Endothelial cell of umbilical vein (primary cell): ENCODE measurements around the gene ACAA2. TPM values are rescaled to one million over a fixed set of nuclear protein-coding genes. Genes with fewer than 3 reads are reported as not detected.

Experiments
- BruUV-seq: library from RNA; stranded (reverse); fragments of 400-500 nt; replicated peaks from 2 replicates; lab custom pipeline; 2021; lab: Mats Ljungman, UMichigan
- CTCF ChIA-PET: fragments of 300-600, 350-600 bp; sonication (Branson Sonifier 250); formaldehyde crosslinking; loops from one replicate; lab custom pipeline; 2021; ENCODE audit warnings: antibody characterized with exemption, inconsistent platforms; lab: Charles Lee
- POLR2A ChIA-PET: fragments of 300-600, 350-600 bp; sonication (Branson Sonifier 250); formaldehyde crosslinking; loops from one replicate; lab custom pipeline; 2021; ENCODE audit warnings: antibody characterized with exemption, inconsistent platforms; lab: Charles Lee
- DNase-seq: peaks from one replicate; pipeline ENCODE4 v3.0.0-alpha.2; 2011; ENCODE audit warnings: low read depth, low spot score
- FAIRE-seq: peaks from 2 replicates; lab custom pipeline; 2011; peaks lifted over from hg19 to GRCh38; lab: Jason Lieb, UNC
- H2AFZ ChIP-seq: 2 replicates; pipeline ENCODE4 v1.6.0; 2012; ENCODE audit warnings: low read depth, low read length, control low read depth, inconsistent platforms
- H3K27ac ChIP-seq: 2 replicates; pipeline ENCODE4 v1.5.1; 2011; ENCODE audit warnings: low read depth, mild to moderate bottlenecking, control low read depth, low read length, moderate library complexity; ENCODE audit not compliant: insufficient read depth
- H3K27me3 ChIP-seq, 2 experiments: 2 replicates each; pipeline versions ENCODE4 v1.6.0 to v1.6.1; 2011; ENCODE audit warnings: low read length in 2 of 2, mixed read lengths in 1 of 2; ENCODE audit not compliant: control insufficient read depth in 2 of 2, insufficient read depth in 2 of 2
- H3K36me3 ChIP-seq, 2 experiments: 2 replicates in 1 of 2; 3 replicates in 1 of 2; pipeline ENCODE4 v1.5.1; 2011; ENCODE audit warnings: low read length in 2 of 2, mild to moderate bottlenecking in 1 of 2, moderate library complexity in 1 of 2; ENCODE audit not compliant: control insufficient read depth in 2 of 2, insufficient read depth in 2 of 2; ENCODE audit errors: extremely low read depth in 1 of 2
- H3K4me1 ChIP-seq: 3 replicates; pipeline ENCODE4 v1.5.1; 2011; ENCODE audit warnings: mild to moderate bottlenecking, low read length; ENCODE audit not compliant: control insufficient read depth, insufficient read depth; ENCODE audit errors: extremely low read depth
- H3K4me2 ChIP-seq: 2 replicates; pipeline ENCODE4 v1.6.1; 2011; ENCODE audit warnings: low read length, control low read depth, mixed read lengths; ENCODE audit not compliant: insufficient read depth
- H3K4me3 ChIP-seq, 3 experiments: fragments of 200-600 bp in 1 of 3; sonication (generic), shearing (Covaris generic) in 1 of 3; replicated peaks in 1 of 3; 2 replicates each; pipeline ENCODE4 v1.5.1; 2011 to 2016; ENCODE audit warnings: control low read depth in 3 of 3, low read length in 3 of 3, mild to moderate bottlenecking in 2 of 3, inconsistent platforms in 1 of 3, low read depth in 1 of 3, moderate library complexity in 1 of 3; ENCODE audit not compliant: insufficient read depth in 1 of 3
- H3K79me2 ChIP-seq: 2 replicates; pipeline ENCODE4 v1.6.0; 2012; ENCODE audit warnings: low read length, inconsistent platforms; ENCODE audit not compliant: control insufficient read depth, insufficient read depth
- H3K9ac ChIP-seq: replicated peaks from 2 replicates; pipeline ENCODE3; 2011; ENCODE audit warnings: low read length, control low read depth; ENCODE audit not compliant: insufficient read depth; ENCODE audit errors: extremely low read depth
- H3K9me1 ChIP-seq: replicated peaks from 3 replicates; pipeline ENCODE4 v1.6.0; 2011; ENCODE audit warnings: mild to moderate bottlenecking, low read length; ENCODE audit not compliant: control insufficient read depth, insufficient read depth; ENCODE audit errors: extremely low read depth
- H3K9me3 ChIP-seq: replicated peaks from 2 replicates; pipeline ENCODE4 v1.5.1; 2012; ENCODE audit warnings: low read length, inconsistent platforms; ENCODE audit not compliant: control insufficient read depth, insufficient read depth
- H4K20me1 ChIP-seq: replicated peaks from 2 replicates; pipeline ENCODE3; 2011; ENCODE audit warnings: mild to moderate bottlenecking, low read length; ENCODE audit not compliant: control insufficient read depth, insufficient read depth; ENCODE audit errors: extremely low read depth
- EZH2 ChIP-seq: IDR thresholded peaks from 2 replicates; pipeline ENCODE4 v1.6.1; 2012; ENCODE audit warnings: borderline replicate concordance, low read depth, mild to moderate bottlenecking, moderate library complexity, low read length, inconsistent platforms; ENCODE audit not compliant: severe bottlenecking
- FOS ChIP-seq: IDR thresholded peaks from 2 replicates; pipeline ENCODE4 v1.6.1; 2011; ENCODE audit warnings: mild to moderate bottlenecking, low read length, moderate library complexity, borderline replicate concordance; ENCODE audit not compliant: insufficient read depth
- GATA2 ChIP-seq: IDR thresholded peaks from 2 replicates; pipeline ENCODE4 v1.7.0; 2011; ENCODE audit warnings: low read depth, mild to moderate bottlenecking, moderate library complexity, mixed read lengths, low read length; ENCODE audit not compliant: insufficient read length, insufficient read depth
- JUN ChIP-seq: IDR thresholded peaks from 2 replicates; pipeline ENCODE4 v1.6.1; 2011; ENCODE audit warnings: borderline replicate concordance, low read depth; ENCODE audit not compliant: insufficient read length, insufficient read depth
- MAX ChIP-seq: IDR thresholded peaks from 2 replicates; pipeline ENCODE4 v1.6.1; 2011; ENCODE audit not compliant: insufficient read depth, insufficient read length
- MYC ChIP-seq: IDR thresholded peaks from one replicate; pipeline ENCODE4 v1.6.1; 2011; ENCODE audit warnings: mild to moderate bottlenecking, low read depth, low read length
- POLR2A ChIP-seq: IDR thresholded peaks from 2 replicates; pipeline ENCODE4 v1.6.1; 2012; ENCODE audit warnings: low read depth, mild to moderate bottlenecking, control low read depth, low read length
- POLR2AphosphoS5 ChIP-seq: IDR thresholded peaks from 2 replicates; pipeline ENCODE4 v1.6.1; 2012; ENCODE audit warnings: low read depth, mild to moderate bottlenecking, control low read depth, low read length, moderate library complexity; ENCODE audit not compliant: insufficient read depth
- dilution Hi-C: fragments of 300-500 bp; cut with MboI; formaldehyde crosslinking; loops from one replicate; pipeline ENCODE4 v1.15.0; 2019; ENCODE audit warnings: low sequenced_read_pairs; ENCODE audit not compliant: extremely low pct_ligation_motif_present
- intact Hi-C: fragments of 100-400 bp; cut with micrococcal nuclease; formaldehyde crosslinking; loops from one replicate; pipeline ENCODE4 v1.10.0; 2022
- polyA plus RNA-seq, 4 experiments: library from polyadenylated mRNA; depleted of rRNA in 3 of 4; stranded (reverse) in 3 of 4; unstranded in 1 of 4; fragments of >200 nt; gene quantifications; 2 replicates each; pipeline versions ENCODE4 v1.2.1 to v1.2.3, GENCODE V29; 2011 to 2012; ENCODE audit warnings: missing spikeins in 1 of 4
- total RNA-seq: library from RNA; stranded (reverse); gene quantifications from 2 replicates; pipeline ENCODE4 v1.2.3, GENCODE V29; 2021
- TF ChIP-seq, protein P1 (sequence below), 2 donors: IDR thresholded peaks; 1 replicate in 1 of 2; 2 replicates in 1 of 2; pipeline ENCODE4 v1.5.1; 2011; ENCODE audit warnings: low read length in 2 of 2, mild to moderate bottlenecking in 2 of 2, moderate library complexity in 2 of 2, control low read depth in 1 of 2, inconsistent platforms in 1 of 2, low read depth in 1 of 2; ENCODE audit not compliant: insufficient read depth in 1 of 2; ENCODE audit errors: extremely low read depth in 1 of 2

Gene ACAA2
- total and polyA plus RNA-seq, 2 donors (not counting 3 experiments of a cell fraction or from before 2014, with no cell fraction given): 18.6 to 44.9 TPM

GRCh38 chr18:49764032-49764431, 49.3 kb downstream of the ACAA2 start:
- Histone ChIP-seq H3K27ac (no peak overlapping the region), H3K4me1 (no peaks in the 10 kb centered on the region), H2AFZ (no peak overlapping the region), H3K4me2 (no peak overlapping the region), H3K9me3 (no peaks in the 10 kb centered on the region), H3K9me1 (no peaks in the 10 kb centered on the region), H3K79me2 (no peaks in the 10 kb centered on the region), H3K4me3 (no peak overlapping the region), H3K36me3 (no peaks in the 10 kb centered on the region), H3K27me3 (no peaks in the 10 kb centered on the region), H3K9ac (no peak overlapping the region), H4K20me1 (no peaks in the 10 kb centered on the region)
- intact Hi-C loops: no loop called here
- no TSS peak for BruUV-seq
- TF ChIP-seq POLR2A: no peak
- ChIA-PET POLR2A (no interaction called here), CTCF (interaction anchor here (0.9 to 2.8 kb wide), 4 partner anchors 35 to 253 kb away, joined by 3 to 12 read pairs (median 10); no protein-coding TSS in a partner anchor)
- DNase-seq (peak; percentile 6), FAIRE-seq (no peak)
- dilution Hi-C loops: no loop called here

GRCh38 chr18:49763590-49763989, 49.7 kb downstream of the ACAA2 start:
- no peaks in the 10 kb centered on the region for H3K36me3 ChIP-seq
- no peak overlapping the region for H3K27ac ChIP-seq
- no peak overlapping the region for H3K9ac ChIP-seq
- TF ChIP-seq, protein P1, sequence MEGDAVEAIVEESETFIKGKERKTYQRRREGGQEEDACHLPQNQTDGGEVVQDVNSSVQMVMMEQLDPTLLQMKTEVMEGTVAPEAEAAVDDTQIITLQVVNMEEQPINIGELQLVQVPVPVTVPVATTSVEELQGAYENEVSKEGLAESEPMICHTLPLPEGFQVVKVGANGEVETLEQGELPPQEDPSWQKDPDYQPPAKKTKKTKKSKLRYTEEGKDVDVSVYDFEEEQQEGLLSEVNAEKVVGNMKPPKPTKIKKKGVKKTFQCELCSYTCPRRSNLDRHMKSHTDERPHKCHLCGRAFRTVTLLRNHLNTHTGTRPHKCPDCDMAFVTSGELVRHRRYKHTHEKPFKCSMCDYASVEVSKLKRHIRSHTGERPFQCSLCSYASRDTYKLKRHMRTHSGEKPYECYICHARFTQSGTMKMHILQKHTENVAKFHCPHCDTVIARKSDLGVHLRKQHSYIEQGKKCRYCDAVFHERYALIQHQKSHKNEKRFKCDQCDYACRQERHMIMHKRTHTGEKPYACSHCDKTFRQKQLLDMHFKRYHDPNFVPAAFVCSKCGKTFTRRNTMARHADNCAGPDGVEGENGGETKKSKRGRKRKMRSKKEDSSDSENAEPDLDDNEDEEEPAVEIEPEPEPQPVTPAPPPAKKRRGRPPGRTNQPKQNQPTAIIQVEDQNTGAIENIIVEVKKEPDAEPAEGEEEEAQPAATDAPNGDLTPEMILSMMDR (IDR thresholded peaks at IDR 0.05; ENCODE audit: extremely low read depth in 1 of 2, insufficient read depth in 1 of 2, low read depth in 1 of 2, low read length in 2 of 2): no peak
- TF ChIP-seq FOS (no peak), EZH2 (no peak), POLR2AphosphoS5 (no peak), POLR2A (no peak), JUN (no peak), GATA2 (no peak), MAX (no peak), MYC (no peak)
- no peaks in the 10 kb centered on the region for H3K27me3 ChIP-seq
- H3K4me2 ChIP-seq: no peak overlapping the region
- no peak for FAIRE-seq
- H3K4me1 ChIP-seq: no peaks in the 10 kb centered on the region
- H2AFZ ChIP-seq: no peak overlapping the region
- H4K20me1 ChIP-seq: no peaks in the 10 kb centered on the region
- DNase-seq: no peak
- CTCF ChIA-PET: interaction anchor here (0.9 to 2.8 kb wide), 5 partner anchors 16 to 253 kb away, joined by 3 to 12 read pairs (median 10); no protein-coding TSS in a partner anchor
- no TSS peak for BruUV-seq
- POLR2A ChIA-PET: no interaction called here
- H3K79me2 ChIP-seq: no peaks in the 10 kb centered on the region
- H3K4me3 ChIP-seq: no peak overlapping the region
- intact Hi-C loops (no loop called here), dilution Hi-C loops (no loop called here)
- H3K9me3 ChIP-seq: no peaks in the 10 kb centered on the region
- no peaks in the 10 kb centered on the region for H3K9me1 ChIP-seq
